Neuronal stem cell (in vitro differentiated cells): ENCODE data around the gene TSPYL6.
"Not testable (repeated sequence)": the region's sequence is repeated elsewhere in the genome, so short reads cannot be mapped to it uniquely, and the experiment has no call there.

Source experiments
- DNase-seq: peaks from one replicate; pipeline ENCODE4 v3.0.0-alpha.2; 2013; ENCODE audit warnings: low spot score
- H2AFZ ChIP-seq: one replicate; pipeline ENCODE4 v1.6.1; 2013; ENCODE audit warnings: mild to moderate bottlenecking, low read length, inconsistent platforms
- H2AK5ac ChIP-seq: 2 replicates; pipeline ENCODE4 v1.6.1; 2013; ENCODE audit warnings: low read depth, mild to moderate bottlenecking, inconsistent platforms, low read length, moderate library complexity, mixed read lengths
- H2BK120ac ChIP-seq: 2 replicates; pipeline ENCODE4 v1.6.1; 2013; ENCODE audit warnings: low read depth, mild to moderate bottlenecking, inconsistent platforms, low read length, moderate library complexity, mixed read lengths
- H2BK12ac ChIP-seq: one replicate; pipeline ENCODE4 v1.6.1; 2013; ENCODE audit warnings: low read length, inconsistent platforms
- H2BK15ac ChIP-seq: 2 replicates; pipeline ENCODE4 v1.6.1; 2013; ENCODE audit warnings: mild to moderate bottlenecking, low read length, inconsistent platforms, mixed read lengths
- H2BK5ac ChIP-seq: one replicate; pipeline ENCODE4 v1.6.1; 2013; ENCODE audit warnings: inconsistent platforms, mild to moderate bottlenecking, low read length, moderate library complexity
- H3K14ac ChIP-seq: one replicate; pipeline ENCODE4 v1.6.1; 2013; ENCODE audit warnings: low read length, inconsistent platforms
- H3K18ac ChIP-seq: 2 replicates; pipeline ENCODE4 v1.6.1; 2013; ENCODE audit warnings: low read length, inconsistent platforms
- H3K23ac ChIP-seq: 2 replicates; pipeline ENCODE4 v1.6.1; 2013; ENCODE audit warnings: low read depth, mild to moderate bottlenecking, mixed read lengths, low read length, inconsistent platforms; ENCODE audit not compliant: poor library complexity
- H3K27ac ChIP-seq: replicated peaks from 3 replicates; pipeline ENCODE4 v1.5.1; 2013; ENCODE audit warnings: low read length, inconsistent platforms
- H3K27me3 ChIP-seq, 3 experiments: 2 replicates each; pipeline ENCODE4 v1.6.1; 2013; ENCODE audit warnings: low read length in 3 of 3, mild to moderate bottlenecking in 2 of 3, inconsistent platforms in 1 of 3, low read depth in 1 of 3, mixed read lengths in 1 of 3, moderate library complexity in 1 of 3; ENCODE audit not compliant: control insufficient read depth in 3 of 3, insufficient read depth in 3 of 3
- H3K36me3 ChIP-seq, 2 donors: replicated peaks in 1 of 2; 2 replicates each; pipeline ENCODE4 v1.6.1; 2013; ENCODE audit warnings: low read length in 2 of 2; ENCODE audit not compliant: control insufficient read depth in 2 of 2, insufficient read depth in 2 of 2
- H3K4ac ChIP-seq: 2 replicates; pipeline ENCODE4 v1.6.1; 2013; ENCODE audit warnings: inconsistent platforms, mild to moderate bottlenecking, low read length, moderate library complexity
- H3K4me1 ChIP-seq, 2 donors: 1 replicate in 1 of 2; 2 replicates in 1 of 2; pipeline ENCODE4 v1.6.1; 2013; ENCODE audit warnings: low read length in 2 of 2, low read depth in 1 of 2; ENCODE audit not compliant: control insufficient read depth in 2 of 2, insufficient read depth in 1 of 2
- H3K4me2 ChIP-seq: one replicate; pipeline ENCODE4 v1.6.1; 2013; ENCODE audit warnings: mild to moderate bottlenecking, low read length, inconsistent platforms; ENCODE audit not compliant: insufficient read depth, poor library complexity, severe bottlenecking
- H3K4me3 ChIP-seq, 2 donors: 2 replicates each; pipeline ENCODE4 v1.5.1; 2013; ENCODE audit warnings: low read length in 2 of 2, mild to moderate bottlenecking in 2 of 2, inconsistent platforms in 1 of 2, moderate library complexity in 1 of 2
- H3K79me1 ChIP-seq: one replicate; pipeline ENCODE4 v1.6.1; 2013; ENCODE audit warnings: low read depth, mild to moderate bottlenecking, inconsistent platforms, low read length, moderate library complexity
- H3K9ac ChIP-seq: one replicate; pipeline ENCODE4 v1.6.1; 2013; ENCODE audit warnings: mild to moderate bottlenecking, low read depth, low read length, inconsistent platforms; ENCODE audit not compliant: poor library complexity
- H3K9me3 ChIP-seq, 2 donors: replicated peaks in 1 of 2; 2 replicates each; pipeline versions ENCODE3 to v1.6.1; 2013; ENCODE audit warnings: low read length in 2 of 2, mild to moderate bottlenecking in 2 of 2, inconsistent platforms in 1 of 2, low read depth in 1 of 2, mixed read lengths in 1 of 2, moderate library complexity in 1 of 2; ENCODE audit not compliant: control insufficient read depth in 2 of 2, insufficient read depth in 1 of 2
- H4K8ac ChIP-seq: one replicate; pipeline ENCODE4 v1.6.1; 2013; ENCODE audit warnings: low read depth, mild to moderate bottlenecking, inconsistent platforms, low read length, moderate library complexity
- H4K91ac ChIP-seq: one replicate; pipeline ENCODE4 v1.6.1; 2013; ENCODE audit warnings: low read length, low read depth, mild to moderate bottlenecking, inconsistent platforms; ENCODE audit not compliant: poor library complexity
- WGBS, 2 donors: extraction: QIAGEN DNeasy Blood & Tissue Kit; methylation state at CpG; one replicate each; pipeline ENCODE4 v1.1.7; 2013; ENCODE audit warnings: missing lambda C conversion rate in 2 of 2, mixed read lengths in 1 of 2; ENCODE audit not compliant: insufficient read length in 2 of 2, insufficient replicate concordance in 1 of 2; ENCODE audit errors: extremely low coverage in 2 of 2; 5-methylcytosine and 5-hydroxymethylcytosine counted together

The TSPYL6 gene

DNA sequence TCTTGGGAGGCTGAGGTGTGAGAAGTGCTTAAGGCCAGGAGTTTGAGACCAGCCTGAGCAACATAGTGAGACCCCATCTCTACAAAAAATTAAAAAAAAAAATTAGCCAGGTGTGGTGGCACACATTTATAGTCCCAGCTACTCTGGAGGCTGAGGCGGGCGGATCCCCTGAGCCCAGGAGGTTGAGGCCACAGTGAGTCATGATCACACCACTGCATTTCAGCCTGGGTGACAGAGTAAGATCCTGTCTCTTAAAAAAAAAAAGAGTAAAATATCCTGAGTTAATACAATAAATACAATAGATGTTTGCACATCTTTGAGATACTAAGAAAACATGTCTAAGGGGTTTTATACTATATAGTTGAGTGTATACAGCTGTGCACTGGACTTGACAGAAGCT lies 38.6 kb upstream of the TSPYL6 start:
- H4K91ac ChIP-seq = not testable (repeated sequence)

DNA sequence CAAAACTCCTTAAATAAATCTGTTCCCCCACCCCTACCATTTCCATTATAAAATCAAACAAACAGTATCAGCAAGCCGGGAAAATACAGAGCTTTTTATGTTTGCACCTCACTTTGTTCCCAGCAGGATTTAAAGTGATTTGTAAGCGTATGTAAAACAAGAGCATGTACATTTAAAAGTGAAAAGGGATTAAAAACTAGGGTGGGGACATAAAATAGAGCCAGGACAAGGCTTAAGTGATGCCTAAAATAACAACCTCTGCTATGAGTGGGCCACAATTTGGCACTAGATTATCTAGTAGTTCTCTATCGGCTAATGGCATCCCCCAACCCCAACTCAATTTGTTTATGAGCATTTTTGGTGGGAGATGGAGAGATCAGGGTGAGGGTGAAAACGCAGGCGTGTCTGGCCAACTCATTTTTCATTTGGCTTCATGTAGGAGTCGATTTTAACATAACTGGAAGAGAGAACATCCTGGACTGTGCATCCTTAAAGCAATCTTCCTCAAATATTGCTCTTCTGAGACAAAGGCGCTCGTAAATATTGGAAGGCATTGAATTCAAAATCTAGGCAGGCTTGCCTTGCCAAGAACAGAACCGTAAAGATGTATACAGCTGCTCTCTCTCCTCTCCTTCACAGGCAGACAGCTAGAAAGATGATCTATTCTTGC lies 34.5 kb upstream of the TSPYL6 start:
- no peak overlapping the region for H4K91ac ChIP-seq
- H3K79me1 ChIP-seq = no peaks in the 10 kb centered on the region
- no peak overlapping the region for H2BK12ac ChIP-seq
- no peak for DNase-seq
- no peak overlapping the region for H2BK120ac ChIP-seq
- H3K18ac ChIP-seq = no peak overlapping the region
- no peak overlapping the region for H2AFZ ChIP-seq
- H3K9me3 ChIP-seq = no peaks in the 10 kb centered on the region
- no peaks in the 10 kb centered on the region for H3K4me1 ChIP-seq
- WGBS, 2 donors = no CpG with 5 or more reads among the region's 9 CpGs
- H2BK15ac ChIP-seq = no peak overlapping the region
- no peak overlapping the region for H3K4me3 ChIP-seq
- no peaks in the 10 kb centered on the region for H3K36me3 ChIP-seq
- H4K8ac ChIP-seq = no peak overlapping the region
- no peak overlapping the region for H3K9ac ChIP-seq
- H3K4ac ChIP-seq = no peak overlapping the region
- no peak overlapping the region for H3K14ac ChIP-seq
- H2BK5ac ChIP-seq = no peak overlapping the region
- no peak overlapping the region for H3K27ac ChIP-seq
- H2AK5ac ChIP-seq = no peak overlapping the region
- no peak overlapping the region for H3K4me2 ChIP-seq
- no peaks in the 10 kb centered on the region for H3K27me3 ChIP-seq
- H3K23ac ChIP-seq = no peak overlapping the region

More for the DNA sequence above, 38.6 kb upstream of the TSPYL6 start:
- not testable (repeated sequence) for H3K9me3 ChIP-seq, H2BK5ac ChIP-seq, H3K36me3 ChIP-seq, H2AFZ ChIP-seq, H3K4me3 ChIP-seq, H3K9ac ChIP-seq, H3K27ac ChIP-seq, H3K23ac ChIP-seq, DNase-seq, H3K4me1 ChIP-seq, H2BK120ac ChIP-seq, H4K8ac ChIP-seq, H2BK12ac ChIP-seq, H3K4ac ChIP-seq, H3K79me1 ChIP-seq, H2AK5ac ChIP-seq, H3K14ac ChIP-seq, H2BK15ac ChIP-seq, H3K18ac ChIP-seq, H3K27me3 ChIP-seq, H3K4me2 ChIP-seq
- no CpG with 5 or more reads among the region's 2 CpGs for WGBS, 2 donors

DNA sequence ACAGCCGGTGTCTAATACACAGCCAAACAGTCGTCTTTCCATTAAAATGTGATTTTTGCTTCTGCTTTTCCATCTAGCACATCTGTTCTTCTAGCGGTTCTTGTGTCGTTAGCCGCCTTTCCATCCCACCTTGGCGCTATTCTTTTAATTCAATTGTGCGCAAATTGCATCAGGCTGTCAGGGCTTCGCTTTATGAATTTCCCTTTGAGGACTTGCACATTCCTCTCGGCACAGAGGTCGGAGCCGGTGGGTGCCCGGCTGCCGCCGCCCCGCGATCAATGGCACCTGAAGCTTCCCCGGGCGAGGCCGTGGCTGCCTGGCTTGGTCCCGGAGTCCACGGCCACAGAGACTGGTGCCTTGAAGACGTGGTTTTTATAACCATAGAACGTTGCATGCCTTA lies 33.9 kb upstream of the TSPYL6 start:
- no peak overlapping the region for H3K4me3 ChIP-seq
- H3K18ac ChIP-seq = no peak overlapping the region
- no CpG with 5 or more reads among the region's 23 CpGs for WGBS, 2 donors
- no peak overlapping the region for H2AK5ac ChIP-seq
- no peak overlapping the region for H3K4me2 ChIP-seq
- H3K4ac ChIP-seq = no peak overlapping the region
- H2BK5ac ChIP-seq = no peak overlapping the region
- no peaks in the 10 kb centered on the region for H3K36me3 ChIP-seq
- H3K14ac ChIP-seq = no peak overlapping the region
- H3K9me3 ChIP-seq = no peaks in the 10 kb centered on the region
- H3K27ac ChIP-seq = no peak overlapping the region
- no peak overlapping the region for H2BK12ac ChIP-seq
- no peaks in the 10 kb centered on the region for H3K27me3 ChIP-seq
- no peak overlapping the region for H3K23ac ChIP-seq
- H3K9ac ChIP-seq = no peak overlapping the region
- H4K8ac ChIP-seq = no peak overlapping the region
- DNase-seq = no peak
- no peaks in the 10 kb centered on the region for H3K4me1 ChIP-seq
- no peak overlapping the region for H2AFZ ChIP-seq
- H2BK15ac ChIP-seq = no peak overlapping the region
- H3K79me1 ChIP-seq = no peaks in the 10 kb centered on the region
- no peak overlapping the region for H2BK120ac ChIP-seq
- H4K91ac ChIP-seq = no peak overlapping the region

DNA sequence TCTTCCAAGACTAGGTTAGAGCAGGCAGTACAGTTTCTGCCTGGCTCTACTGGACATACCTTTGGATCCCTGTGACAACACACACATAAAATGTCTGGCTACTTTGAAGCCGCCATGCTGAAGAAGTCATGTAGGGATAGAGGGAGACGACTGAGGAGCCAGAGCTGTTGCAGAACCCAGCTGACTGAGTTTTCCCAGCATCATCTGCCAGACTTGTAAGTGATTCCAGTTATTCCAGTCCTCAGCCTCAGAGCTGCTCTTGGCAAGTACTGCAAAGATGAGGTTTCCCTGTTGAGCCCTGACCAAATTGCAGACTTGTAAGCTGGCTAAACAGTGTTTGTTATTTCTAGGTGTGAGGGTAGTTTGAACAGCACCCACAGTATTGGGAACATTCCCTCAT lies 31.5 kb upstream of the TSPYL6 start:
- Histone ChIP-seq H3K27ac (no peak overlapping the region), H3K14ac (no peak overlapping the region), H2BK12ac (no peak overlapping the region), H4K8ac (no peak overlapping the region), H2BK5ac (no peak overlapping the region), H2AK5ac (no peak overlapping the region), H2BK120ac (no peak overlapping the region), H2AFZ (no peak overlapping the region), H2BK15ac (no peak overlapping the region), H3K4me1 (no peaks in the 10 kb centered on the region), H4K91ac (no peak overlapping the region), H3K4ac (no peak overlapping the region), H3K9me3 (no peaks in the 10 kb centered on the region), H3K36me3 (no peaks in the 10 kb centered on the region), H3K79me1 (no peaks in the 10 kb centered on the region), H3K27me3 (no peaks in the 10 kb centered on the region), H3K23ac (no peak overlapping the region), H3K4me3 (no peak overlapping the region), H3K4me2 (no peak overlapping the region), H3K18ac (no peak overlapping the region), H3K9ac (no peak overlapping the region)
- no peak for DNase-seq
- no CpG with 5 or more reads among the region's 2 CpGs for WGBS, 2 donors
